ENCODE results near the gene SMAD3.

Gene SMAD3

DNA sequence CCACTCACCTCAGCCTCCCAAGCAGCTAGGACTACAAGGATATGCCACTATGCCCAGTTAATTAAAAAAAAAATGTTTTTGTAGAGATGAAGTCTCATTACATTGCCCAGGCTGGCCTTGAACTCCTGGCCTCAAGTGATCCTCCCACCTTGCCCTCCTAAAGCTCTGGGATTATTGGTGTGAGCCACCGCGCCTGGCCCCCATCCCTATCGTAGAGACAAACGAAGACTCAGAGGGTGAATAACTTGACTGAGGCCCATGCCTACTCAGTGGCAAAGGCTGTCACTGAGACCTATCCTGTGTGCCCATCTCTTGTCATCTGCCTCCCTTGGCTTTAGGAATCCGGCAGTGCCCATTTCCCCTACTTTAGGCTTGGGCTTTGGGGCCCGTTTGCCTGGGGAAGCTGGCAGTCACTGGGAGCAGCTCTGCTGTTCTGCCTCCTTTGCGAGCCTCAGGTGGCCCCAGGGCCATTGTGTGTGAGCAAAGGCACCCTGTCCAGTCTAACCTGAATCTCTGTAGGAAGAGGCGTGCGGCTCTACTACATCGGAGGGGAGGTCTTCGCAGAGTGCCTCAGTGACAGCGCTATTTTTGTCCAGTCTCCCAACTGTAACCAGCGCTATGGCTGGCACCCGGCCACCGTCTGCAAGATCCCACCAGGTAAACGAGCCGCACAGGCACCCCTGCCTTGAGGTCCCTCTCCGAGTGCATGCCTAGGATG lies 119.0 kb downstream of the SMAD3 start:
- in situ Hi-C loops (cut with MboI; ENCODE audit: low sequenced_read_pairs, unreplicated experiment) = no loop called here
- no peak for DNase-seq (ENCODE audit: low spot score)
- TF ChIP-seq, protein P1, sequence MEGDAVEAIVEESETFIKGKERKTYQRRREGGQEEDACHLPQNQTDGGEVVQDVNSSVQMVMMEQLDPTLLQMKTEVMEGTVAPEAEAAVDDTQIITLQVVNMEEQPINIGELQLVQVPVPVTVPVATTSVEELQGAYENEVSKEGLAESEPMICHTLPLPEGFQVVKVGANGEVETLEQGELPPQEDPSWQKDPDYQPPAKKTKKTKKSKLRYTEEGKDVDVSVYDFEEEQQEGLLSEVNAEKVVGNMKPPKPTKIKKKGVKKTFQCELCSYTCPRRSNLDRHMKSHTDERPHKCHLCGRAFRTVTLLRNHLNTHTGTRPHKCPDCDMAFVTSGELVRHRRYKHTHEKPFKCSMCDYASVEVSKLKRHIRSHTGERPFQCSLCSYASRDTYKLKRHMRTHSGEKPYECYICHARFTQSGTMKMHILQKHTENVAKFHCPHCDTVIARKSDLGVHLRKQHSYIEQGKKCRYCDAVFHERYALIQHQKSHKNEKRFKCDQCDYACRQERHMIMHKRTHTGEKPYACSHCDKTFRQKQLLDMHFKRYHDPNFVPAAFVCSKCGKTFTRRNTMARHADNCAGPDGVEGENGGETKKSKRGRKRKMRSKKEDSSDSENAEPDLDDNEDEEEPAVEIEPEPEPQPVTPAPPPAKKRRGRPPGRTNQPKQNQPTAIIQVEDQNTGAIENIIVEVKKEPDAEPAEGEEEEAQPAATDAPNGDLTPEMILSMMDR (IDR thresholded peaks at IDR 0.05; ENCODE audit: borderline replicate concordance, control extremely low read depth, extremely low read depth, insufficient read depth, missing control alignments) = no peak

DNA sequence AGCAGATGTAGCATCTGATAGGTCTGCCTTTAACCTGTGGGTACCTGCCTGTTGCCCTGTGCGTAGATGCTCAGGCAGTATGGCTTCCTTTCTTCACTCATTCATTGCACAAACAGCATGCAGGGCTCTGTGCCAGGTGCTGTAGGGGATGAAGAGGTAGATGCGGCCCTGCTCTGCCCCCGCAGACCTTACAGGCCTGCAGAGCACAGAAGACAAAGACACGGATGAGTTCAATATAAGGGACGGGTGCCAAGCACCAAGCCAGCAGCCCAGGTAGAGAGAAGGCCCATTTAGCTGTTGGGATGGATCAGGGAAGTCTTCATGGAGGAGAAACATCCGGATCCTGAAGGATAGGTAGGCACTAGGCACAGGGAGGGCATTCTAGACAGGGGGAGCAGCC lies 119.6 kb downstream of the SMAD3 start:
- in situ Hi-C loops (cut with MboI; ENCODE audit: low sequenced_read_pairs, unreplicated experiment) = no loop called here
- DNase-seq (ENCODE audit: low spot score) = peak; percentile 18
- TF ChIP-seq, protein P1 (IDR thresholded peaks at IDR 0.05; ENCODE audit: borderline replicate concordance, control extremely low read depth, extremely low read depth, insufficient read depth, missing control alignments) = no peak

GRCh38 chr15:67185621-67186225 lies 120.3 kb downstream of the SMAD3 start:
- DNase-seq (ENCODE audit: low spot score) = no peak
- TF ChIP-seq, protein P1 (IDR thresholded peaks at IDR 0.05; ENCODE audit: borderline replicate concordance, control extremely low read depth, extremely low read depth, insufficient read depth, missing control alignments) = no peak
- in situ Hi-C loops (cut with MboI; ENCODE audit: low sequenced_read_pairs, unreplicated experiment) = no loop called here

DNA sequence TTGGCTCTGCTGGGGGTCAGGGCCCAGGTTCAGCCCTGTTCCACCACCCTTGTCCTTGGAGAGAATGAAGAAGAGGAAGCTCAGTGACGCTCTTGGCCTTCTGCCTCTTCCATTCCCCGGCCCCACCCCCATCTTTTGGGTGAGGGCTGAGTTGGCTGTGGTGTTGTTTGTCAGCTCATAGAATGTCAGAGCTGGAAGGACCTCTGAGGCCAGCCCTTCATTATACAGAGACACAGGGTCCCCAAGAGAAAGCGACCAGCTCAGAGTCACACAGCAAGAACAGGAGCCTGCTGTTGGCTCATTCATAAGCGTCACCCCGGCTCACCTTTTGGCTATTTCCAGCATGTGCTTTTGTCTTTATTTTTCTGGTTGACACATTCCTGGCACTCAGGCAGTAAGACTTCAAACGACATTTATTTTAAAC lies 120.8 kb downstream of the SMAD3 start:
- in situ Hi-C loops (cut with MboI; ENCODE audit: low sequenced_read_pairs, unreplicated experiment) = no loop called here
- DNase-seq (ENCODE audit: low spot score) = no peak
- TF ChIP-seq, protein P1 (IDR thresholded peaks at IDR 0.05; ENCODE audit: borderline replicate concordance, control extremely low read depth, extremely low read depth, insufficient read depth, missing control alignments) = no peak

DNA sequence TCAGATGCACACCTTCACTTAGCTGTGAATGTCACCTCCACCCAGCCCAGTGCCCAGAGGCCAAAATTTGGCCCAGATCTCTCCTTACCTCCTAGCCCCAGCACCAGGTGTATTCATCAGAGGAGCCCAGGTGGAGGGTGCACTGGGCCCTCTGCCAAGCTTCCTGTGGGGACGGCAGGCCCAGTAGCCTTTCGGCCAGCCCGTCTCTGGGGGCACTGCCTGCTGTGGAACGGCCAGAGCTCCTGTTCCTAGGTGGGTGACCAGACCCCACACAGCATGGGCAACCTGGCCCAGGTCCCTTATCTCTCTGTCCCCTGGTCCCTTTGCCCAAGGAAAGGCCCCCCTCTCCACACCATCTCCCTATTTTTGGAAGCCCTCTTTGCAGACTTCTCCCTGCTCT lies 121.3 kb downstream of the SMAD3 start:
- TF ChIP-seq, protein P1 (IDR thresholded peaks at IDR 0.05; ENCODE audit: borderline replicate concordance, control extremely low read depth, extremely low read depth, insufficient read depth, missing control alignments) = no peak
- in situ Hi-C loops (cut with MboI; ENCODE audit: low sequenced_read_pairs, unreplicated experiment) = no loop called here
- no peak for DNase-seq (ENCODE audit: low spot score)

GRCh38 chr15:67187351-67187854 lies 122.0 kb downstream of the SMAD3 start:
- in situ Hi-C loops (cut with MboI; ENCODE audit: low sequenced_read_pairs, unreplicated experiment) = no loop called here
- TF ChIP-seq, protein P1 (IDR thresholded peaks at IDR 0.05; ENCODE audit: borderline replicate concordance, control extremely low read depth, extremely low read depth, insufficient read depth, missing control alignments) = no peak
- DNase-seq (ENCODE audit: low spot score) = peak; percentile 17

Data from GM13976 (cell line).